ENCODE data around the gene TRIM44. TPM values are rescaled to one million over a fixed set of nuclear protein-coding genes. Genes with fewer than 3 reads are reported as not detected.

TRIM44 gene
- polyA plus RNA-seq, 1 donor (not counting 4 experiments of a cell fraction or from before 2014, with no cell fraction given): 48.3 TPM

DNA sequence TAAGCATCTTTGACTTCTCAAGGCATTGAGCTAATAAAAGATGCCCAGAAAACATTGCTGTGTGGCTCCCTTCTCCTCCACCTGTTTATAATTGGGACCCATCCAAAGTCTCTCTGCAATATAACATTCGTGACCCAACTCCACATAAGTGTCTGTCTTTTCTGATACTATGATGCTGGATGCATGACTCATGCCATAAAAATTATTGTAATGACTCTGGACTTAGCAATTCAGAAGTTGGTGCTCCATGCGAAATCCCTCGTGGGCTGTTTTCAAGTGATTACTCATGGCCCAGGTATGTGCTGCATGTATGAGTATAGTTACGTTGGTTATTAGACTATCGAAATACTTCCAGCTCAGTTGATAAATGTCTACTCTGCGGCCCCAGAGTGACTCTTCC, 32.7 kb upstream of the TRIM44 start:
- TF ChIP-seq EZH2 (IDR thresholded peaks at IDR 0.05; ENCODE audit: low read length): no peak
- TF ChIP-seq, protein P1, sequence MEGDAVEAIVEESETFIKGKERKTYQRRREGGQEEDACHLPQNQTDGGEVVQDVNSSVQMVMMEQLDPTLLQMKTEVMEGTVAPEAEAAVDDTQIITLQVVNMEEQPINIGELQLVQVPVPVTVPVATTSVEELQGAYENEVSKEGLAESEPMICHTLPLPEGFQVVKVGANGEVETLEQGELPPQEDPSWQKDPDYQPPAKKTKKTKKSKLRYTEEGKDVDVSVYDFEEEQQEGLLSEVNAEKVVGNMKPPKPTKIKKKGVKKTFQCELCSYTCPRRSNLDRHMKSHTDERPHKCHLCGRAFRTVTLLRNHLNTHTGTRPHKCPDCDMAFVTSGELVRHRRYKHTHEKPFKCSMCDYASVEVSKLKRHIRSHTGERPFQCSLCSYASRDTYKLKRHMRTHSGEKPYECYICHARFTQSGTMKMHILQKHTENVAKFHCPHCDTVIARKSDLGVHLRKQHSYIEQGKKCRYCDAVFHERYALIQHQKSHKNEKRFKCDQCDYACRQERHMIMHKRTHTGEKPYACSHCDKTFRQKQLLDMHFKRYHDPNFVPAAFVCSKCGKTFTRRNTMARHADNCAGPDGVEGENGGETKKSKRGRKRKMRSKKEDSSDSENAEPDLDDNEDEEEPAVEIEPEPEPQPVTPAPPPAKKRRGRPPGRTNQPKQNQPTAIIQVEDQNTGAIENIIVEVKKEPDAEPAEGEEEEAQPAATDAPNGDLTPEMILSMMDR (optimal IDR thresholded peaks at IDR 0.05 in 1 of 3, IDR thresholded peaks at IDR 0.05 in 1 of 3, conservative IDR thresholded peaks at IDR 0.05 in 1 of 3; ENCODE audit: extremely low read depth in 1 of 3, insufficient read depth in 2 of 3, low read length in 3 of 3): no peak
- H3K9me3 ChIP-seq (ENCODE audit: control insufficient read depth, low read depth, low read length): no peaks in the 10 kb centered on the region
- H3K4me2 ChIP-seq (ENCODE audit: control insufficient read depth, extremely low read depth, insufficient read depth, low read depth, low read length): peak overlapping the region; percentile 49
- H3K79me2 ChIP-seq (ENCODE audit: control insufficient read depth, insufficient read depth, low read length): no peaks in the 10 kb centered on the region
- H3K4me3 ChIP-seq (ENCODE audit: control insufficient read depth in 2 of 3, extremely low read depth in 1 of 3, insufficient read depth in 2 of 3, low read depth in 1 of 3, low read length in 3 of 3): no peak overlapping the region
- peak; percentile 91 for FAIRE-seq
- peak overlapping the region; percentile 2 for H2AFZ ChIP-seq (ENCODE audit: control insufficient read depth, low read length)
- no peaks in the 10 kb centered on the region for H3K9me1 ChIP-seq (ENCODE audit: control insufficient read depth, extremely low read depth, insufficient read depth, low read length)
- peaks cover 28% of the 10 kb centered on the region for H3K4me1 ChIP-seq (ENCODE audit: control insufficient read depth, extremely low read depth, insufficient read depth, low read length)
- no peaks in the 10 kb centered on the region for H4K20me1 ChIP-seq (ENCODE audit: control insufficient read depth, extremely low read depth, insufficient read depth, low read length)
- peak overlapping the region; percentile 53 for H3K27ac ChIP-seq (ENCODE audit: control insufficient read depth, insufficient read depth, low read length)
- H3K9ac ChIP-seq (ENCODE audit: control insufficient read depth, extremely low read depth, insufficient read depth, low read length): no peak overlapping the region
- peak; percentile 97 for DNase-seq (ENCODE audit: low read depth, low spot score)
- dilution Hi-C loops (cut with MboI; ENCODE audit: extremely low pct_ligation_motif_present, low sequenced_read_pairs): no loop called here
- no peaks in the 10 kb centered on the region for H3K36me3 ChIP-seq (ENCODE audit: control insufficient read depth in 2 of 2, extremely low read depth in 1 of 2, insufficient read depth in 2 of 2, low read length in 2 of 2)
- H3K27me3 ChIP-seq (ENCODE audit: control insufficient read depth, extremely low read depth, insufficient read depth, low read length): no peaks in the 10 kb centered on the region

DNA sequence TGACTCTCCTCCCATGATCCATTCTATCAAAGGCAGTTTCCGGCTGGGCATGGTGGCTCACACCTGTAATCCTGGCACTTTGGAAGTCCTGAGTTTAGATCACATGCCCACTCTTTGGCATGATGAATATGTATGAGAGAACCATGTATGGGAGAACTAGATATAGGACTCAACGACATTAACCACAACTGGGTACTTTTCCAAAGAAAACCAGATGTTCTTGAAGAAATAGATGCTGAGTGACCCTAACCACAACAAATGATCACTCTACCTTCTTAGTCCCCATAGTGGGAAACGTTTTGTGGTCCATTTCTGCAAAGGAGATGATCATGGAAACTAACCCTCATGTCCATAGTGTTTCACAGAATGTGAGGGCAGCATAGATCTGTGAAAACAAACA, 30.7 kb upstream of the TRIM44 start:
- Histone ChIP-seq H2AFZ (ENCODE audit: control insufficient read depth, low read length) (no peak overlapping the region), H4K20me1 (ENCODE audit: control insufficient read depth, extremely low read depth, insufficient read depth, low read length) (no peaks in the 10 kb centered on the region), H3K9me1 (ENCODE audit: control insufficient read depth, extremely low read depth, insufficient read depth, low read length) (no peaks in the 10 kb centered on the region), H3K79me2 (ENCODE audit: control insufficient read depth, insufficient read depth, low read length) (no peaks in the 10 kb centered on the region), H3K27me3 (ENCODE audit: control insufficient read depth, extremely low read depth, insufficient read depth, low read length) (no peaks in the 10 kb centered on the region), H3K9me3 (ENCODE audit: control insufficient read depth, low read depth, low read length) (no peaks in the 10 kb centered on the region), H3K4me3 (ENCODE audit: control insufficient read depth in 2 of 3, extremely low read depth in 1 of 3, insufficient read depth in 2 of 3, low read depth in 1 of 3, low read length in 3 of 3) (no peak overlapping the region), H3K4me2 (ENCODE audit: control insufficient read depth, extremely low read depth, insufficient read depth, low read depth, low read length) (no peak overlapping the region), H3K36me3 (ENCODE audit: control insufficient read depth in 2 of 2, extremely low read depth in 1 of 2, insufficient read depth in 2 of 2, low read length in 2 of 2) (no peaks in the 10 kb centered on the region), H3K27ac (ENCODE audit: control insufficient read depth, insufficient read depth, low read length) (no peak overlapping the region), H3K4me1 (ENCODE audit: control insufficient read depth, extremely low read depth, insufficient read depth, low read length) (peaks cover 24% of the 10 kb centered on the region), H3K9ac (ENCODE audit: control insufficient read depth, extremely low read depth, insufficient read depth, low read length) (no peak overlapping the region)
- TF ChIP-seq, protein P1 (optimal IDR thresholded peaks at IDR 0.05 in 1 of 3, IDR thresholded peaks at IDR 0.05 in 1 of 3, conservative IDR thresholded peaks at IDR 0.05 in 1 of 3; ENCODE audit: extremely low read depth in 1 of 3, insufficient read depth in 2 of 3, low read length in 3 of 3): no peak
- FAIRE-seq: no peak
- DNase-seq (ENCODE audit: low read depth, low spot score): no peak
- dilution Hi-C loops (cut with MboI; ENCODE audit: extremely low pct_ligation_motif_present, low sequenced_read_pairs): no loop called here
